H1 (cell line): ENCODE measurements around the gene COMMD6. TPM values are rescaled to one million over a fixed set of nuclear protein-coding genes. Genes with fewer than 3 reads are reported as not detected.

Source experiments
- CTCF ChIA-PET: fragments of 300-600 bp; sonication (Branson Sonifier 250); formaldehyde crosslinking; loops from one replicate; lab custom pipeline; 2021; ENCODE audit not compliant: partially characterized antibody; lab: Charles Lee
- POLR2A ChIA-PET: fragments of 300-600 bp; sonication (Branson Sonifier 250); formaldehyde crosslinking; loops from one replicate; lab custom pipeline; 2021; ENCODE audit warnings: inconsistent platforms; ENCODE audit not compliant: partially characterized antibody; lab: Charles Lee
- DNase-seq, 2 experiments: peaks; one replicate each; pipeline versions ENCODE4 v3.0.0 to v3.0.0-alpha.2; 2010 to 2022; ENCODE audit warnings: low spot score in 2 of 2, low read depth in 1 of 2, mixed read lengths in 1 of 2
- FAIRE-seq: peaks from 2 replicates; lab custom pipeline; 2011; peaks lifted over from hg19 to GRCh38; lab: Jason Lieb, UNC
- H2AFZ ChIP-seq: 2 replicates; pipeline ENCODE4 v1.8.1; 2012; ENCODE audit warnings: low read length, inconsistent platforms
- H2AK5ac ChIP-seq: 2 replicates; pipeline ENCODE4 v1.6.1; 2013; ENCODE audit warnings: low read depth, low read length
- H2BK120ac ChIP-seq: replicated peaks from 2 replicates; pipeline ENCODE3; 2013; ENCODE audit warnings: low read depth, low read length, inconsistent platforms
- H2BK12ac ChIP-seq: 2 replicates; pipeline ENCODE4 v1.6.1; 2013; ENCODE audit warnings: low read depth, low read length
- H2BK15ac ChIP-seq: 2 replicates; pipeline ENCODE4 v1.6.1; 2013; ENCODE audit warnings: low read length
- H2BK20ac ChIP-seq: 2 replicates; pipeline ENCODE4 v1.6.1; 2013; ENCODE audit warnings: low read length
- H2BK5ac ChIP-seq: 2 replicates; pipeline ENCODE4 v1.6.1; 2013; ENCODE audit warnings: low read depth, low read length
- H3K14ac ChIP-seq: 2 replicates; pipeline ENCODE4 v1.6.1; 2013; ENCODE audit warnings: inconsistent platforms; ENCODE audit not compliant: insufficient read length
- H3K18ac ChIP-seq: 2 replicates; pipeline ENCODE4 v1.6.1; 2013; ENCODE audit warnings: low read length; ENCODE audit errors: extremely low read depth
- H3K23ac ChIP-seq: 2 replicates; pipeline ENCODE4 v1.6.1; 2013; ENCODE audit warnings: inconsistent platforms; ENCODE audit not compliant: insufficient read length
- H3K23me2 ChIP-seq: 2 replicates; pipeline ENCODE4 v1.6.1; 2013; ENCODE audit warnings: low read depth, low read length
- H3K27ac ChIP-seq: 2 replicates; pipeline ENCODE4 v1.6.1; 2011; ENCODE audit warnings: low read depth, low read length, inconsistent platforms
- H3K27me3 ChIP-seq, 4 experiments: replicated peaks in 1 of 4; 1 replicate in 1 of 4; 2 replicates in 3 of 4; pipeline versions ENCODE4 v1.6.1 to v1.8.1; 2011 to 2013; ENCODE audit warnings: low read length in 3 of 4, mild to moderate bottlenecking in 3 of 4, inconsistent platforms in 2 of 4, mixed read lengths in 2 of 4, moderate library complexity in 1 of 4; ENCODE audit not compliant: control insufficient read depth in 3 of 4, insufficient read depth in 3 of 4; ENCODE audit errors: extremely low read depth in 1 of 4
- H3K36me3 ChIP-seq, 4 experiments: 2 replicates each; pipeline versions ENCODE4 v1.6.1 to v1.8.1; 2011 to 2013; ENCODE audit warnings: mild to moderate bottlenecking in 4 of 4, low read length in 3 of 4, moderate library complexity in 2 of 4, control low read depth in 1 of 4, inconsistent platforms in 1 of 4; ENCODE audit not compliant: insufficient read depth in 4 of 4, control insufficient read depth in 2 of 4
- H3K4ac ChIP-seq: replicated peaks from 2 replicates; pipeline ENCODE3; 2013; ENCODE audit warnings: low read length, low read depth, mixed read lengths, inconsistent platforms; ENCODE audit not compliant: insufficient read length
- H3K4me1 ChIP-seq, 4 experiments: replicated peaks in 1 of 4; 1 replicate in 1 of 4; 2 replicates in 3 of 4; pipeline versions ENCODE4 v1.6.1 to v1.8.1; 2011 to 2013; ENCODE audit warnings: low read length in 3 of 4, inconsistent platforms in 2 of 4, mixed read lengths in 1 of 4; ENCODE audit not compliant: insufficient read depth in 4 of 4, control insufficient read depth in 3 of 4
- H3K4me2 ChIP-seq, 2 experiments: 2 replicates each; pipeline versions ENCODE4 v1.6.1 to v1.8.1; 2011 to 2013; ENCODE audit warnings: low read depth in 2 of 2, low read length in 2 of 2, control low read depth in 1 of 2, inconsistent platforms in 1 of 2, mild to moderate bottlenecking in 1 of 2; ENCODE audit not compliant: insufficient read depth in 1 of 2
- H3K4me3 ChIP-seq, 4 experiments: fragments of 200-600, 300-600 bp in 1 of 4; sonication (generic), shearing (Covaris generic), sonication (Bioruptor Twin) in 1 of 4; 2 replicates each; pipeline versions ENCODE4 v1.5.1 to v1.8.1; 2011 to 2016; ENCODE audit warnings: low read length in 4 of 4, low read depth in 3 of 4, control low read depth in 2 of 4, inconsistent platforms in 2 of 4, mild to moderate bottlenecking in 2 of 4, mixed read lengths in 1 of 4, moderate library complexity in 1 of 4; ENCODE audit not compliant: insufficient read depth in 2 of 4; ENCODE audit errors: extremely low read depth in 1 of 4
- H3K56ac ChIP-seq: replicated peaks from 2 replicates; pipeline ENCODE3; 2013; ENCODE audit warnings: low read depth, mild to moderate bottlenecking, mixed read lengths, low read length, inconsistent platforms; ENCODE audit not compliant: insufficient read length
- H3K79me1 ChIP-seq: 2 replicates; pipeline ENCODE4 v1.6.1; 2013; ENCODE audit warnings: low read depth, low read length, control low read depth
- H3K79me2 ChIP-seq, 2 experiments: 2 replicates each; pipeline versions ENCODE4 v1.6.1 to v1.8.1; 2012 to 2013; ENCODE audit warnings: low read length in 2 of 2, mild to moderate bottlenecking in 2 of 2, inconsistent platforms in 1 of 2; ENCODE audit not compliant: insufficient read depth in 2 of 2, control insufficient read depth in 1 of 2
- H3K9ac ChIP-seq, 4 experiments: replicated peaks in 1 of 4; 1 replicate in 1 of 4; 2 replicates in 3 of 4; pipeline versions ENCODE4 v1.6.1 to v1.8.1; 2011 to 2013; ENCODE audit warnings: low read depth in 3 of 4, low read length in 3 of 4, control low read depth in 2 of 4, mild to moderate bottlenecking in 2 of 4, moderate library complexity in 2 of 4, inconsistent platforms in 1 of 4; ENCODE audit errors: extremely low read depth in 1 of 4
- H3K9me3 ChIP-seq, 2 experiments: 2 replicates each; pipeline versions ENCODE4 v1.6.1 to v1.8.1; 2012 to 2013; ENCODE audit warnings: mild to moderate bottlenecking in 2 of 2, moderate library complexity in 2 of 2, control low read depth in 1 of 2, inconsistent platforms in 1 of 2, low read depth in 1 of 2, low read length in 1 of 2, mixed read lengths in 1 of 2; ENCODE audit not compliant: insufficient read depth in 2 of 2
- H4K20me1 ChIP-seq, 2 experiments: replicated peaks in 1 of 2; 2 replicates each; pipeline versions ENCODE3 to v1.8.1; 2011 to 2013; ENCODE audit warnings: inconsistent platforms in 2 of 2, low read length in 2 of 2, mild to moderate bottlenecking in 1 of 2; ENCODE audit not compliant: insufficient read depth in 2 of 2, control insufficient read depth in 1 of 2
- H4K5ac ChIP-seq: 2 replicates; pipeline ENCODE4 v1.6.1; 2013; ENCODE audit warnings: low read length, low read depth, mixed read lengths, inconsistent platforms; ENCODE audit not compliant: insufficient read length
- H4K8ac ChIP-seq: 2 replicates; pipeline ENCODE4 v1.8.0; 2013; ENCODE audit warnings: mild to moderate bottlenecking, moderate library complexity, low read length, inconsistent platforms; ENCODE audit not compliant: insufficient read depth; ENCODE audit errors: extremely low read depth
- H4K91ac ChIP-seq: replicated peaks from 2 replicates; pipeline ENCODE3; 2013; ENCODE audit warnings: low read length, mixed read lengths, inconsistent platforms; ENCODE audit not compliant: insufficient read length
- BACH1 ChIP-seq: IDR thresholded peaks from 2 replicates; pipeline ENCODE4 v1.6.1; 2012; ENCODE audit warnings: low read length, improper control_type of control experiment
- BRCA1 ChIP-seq: IDR thresholded peaks from 2 replicates; pipeline ENCODE4 v1.6.1; 2012; ENCODE audit warnings: low read depth, low read length, improper control_type of control experiment
- EGR1 ChIP-seq: IDR thresholded peaks from 2 replicates; pipeline ENCODE4 v1.6.1; 2011; ENCODE audit warnings: low read depth, low read length, borderline replicate concordance
- GABPA ChIP-seq: IDR thresholded peaks from 2 replicates; pipeline ENCODE4 v1.6.1; 2011; ENCODE audit warnings: mild to moderate bottlenecking, low read length, moderate library complexity, borderline replicate concordance; ENCODE audit not compliant: insufficient read depth
- KDM1A ChIP-seq: fragments of 200-600, 300-600 bp; sonication (generic); IDR thresholded peaks from 2 replicates; pipeline ENCODE4 v1.7.1; 2016; ENCODE audit warnings: mild to moderate bottlenecking, low read length, borderline replicate concordance
- MAFK ChIP-seq: IDR thresholded peaks from 2 replicates; pipeline ENCODE4 v1.6.1; 2012; ENCODE audit warnings: low read depth, mild to moderate bottlenecking, improper control_type of control experiment, low read length
- RNF2 ChIP-seq: fragments of 200-900, 300-1000 bp; sonication (generic); IDR thresholded peaks from 2 replicates; pipeline ENCODE4 v1.7.1; 2016; ENCODE audit warnings: borderline replicate concordance, low read depth, mild to moderate bottlenecking, antibody characterized with exemption, low read length; ENCODE audit not compliant: poor library complexity, severe bottlenecking; ENCODE audit errors: missing control alignments
- RXRA ChIP-seq: IDR thresholded peaks from 2 replicates; pipeline ENCODE4 v1.6.1; 2011; ENCODE audit warnings: low read depth, mild to moderate bottlenecking, low read length, moderate library complexity; ENCODE audit not compliant: insufficient read depth
- SIN3A ChIP-seq, 2 experiments: IDR thresholded peaks in 1 of 2; conservative IDR thresholded peaks in 1 of 2; 2 replicates each; pipeline ENCODE4 v1.6.1; 2011 to 2012; ENCODE audit warnings: low read length in 2 of 2, improper control_type of control experiment in 1 of 2, low read depth in 1 of 2, mild to moderate bottlenecking in 1 of 2
- SIRT6 ChIP-seq: IDR thresholded peaks from one replicate; pipeline ENCODE4 v1.7.1; 2012; ENCODE audit warnings: low read length, inconsistent platforms
- SIX5 ChIP-seq: IDR thresholded peaks from 2 replicates; pipeline ENCODE4 v1.6.1; 2011; ENCODE audit warnings: mild to moderate bottlenecking, low read depth, low read length
- SP1 ChIP-seq: IDR thresholded peaks from 2 replicates; pipeline ENCODE4 v1.6.1; 2011; ENCODE audit warnings: low read depth, low read length
- SUZ12 ChIP-seq: fragments of 200-600 bp; sonication (generic); IDR thresholded peaks from 2 replicates; pipeline ENCODE4 v1.6.1; 2012; ENCODE audit warnings: mild to moderate bottlenecking, inconsistent platforms, low read length, moderate library complexity, mixed read lengths
- YY1 ChIP-seq: IDR thresholded peaks from 2 replicates; pipeline ENCODE4 v1.6.1; 2011; ENCODE audit warnings: low read depth, mild to moderate bottlenecking, low read length
- WGBS, 2 experiments: shearing (Covaris generic) in 1 of 2; methylation state at CpG; one replicate each; pipeline versions ENCODE4 v1.1.6 to v1.1.7; 2013 to 2015; ENCODE audit warnings: low lambda C conversion rate in 2 of 2, mixed read lengths in 2 of 2, inconsistent platforms in 1 of 2, low coverage in 1 of 2, missing lambda C conversion rate in 1 of 2; ENCODE audit not compliant: insufficient replicate concordance in 2 of 2, insufficient coverage in 1 of 2, insufficient read length in 1 of 2; ENCODE audit errors: extremely low coverage in 1 of 2, missing lambda C conversion rate in 1 of 2; 5-methylcytosine and 5-hydroxymethylcytosine counted together
- polyA plus RNA-seq, 7 experiments: library from polyadenylated mRNA; depleted of rRNA in 3 of 7; stranded (reverse) in 5 of 7; unstranded in 2 of 7; fragments of >200 nt in 5 of 7; fragments of 200-250 nt in 2 of 7; gene quantifications; 1 replicate in 5 of 7; 2 replicates in 1 of 7; 4 replicates in 1 of 7; pipeline versions ENCODE4 v1.2.1 to v1.2.3, GENCODE V29; 2011 to 2013; ENCODE audit warnings: missing spikeins in 2 of 7, mixed read lengths in 2 of 7
- total RNA-seq: library from RNA; stranded (reverse); fragmentation: NEBNext Ultra II Directional; extraction: Animal tissue kit (Norgen Biotek cat#: 25700); gene quantifications from 2 replicates; pipeline ENCODE4 v1.2.1, GENCODE V29; 2021

The COMMD6 gene
- total and polyA plus RNA-seq, 2 of the 8 experiments (the other 6 are each of a cell fraction or from before 2014, with no cell fraction given) = 53.2 to 122 TPM

DNA sequence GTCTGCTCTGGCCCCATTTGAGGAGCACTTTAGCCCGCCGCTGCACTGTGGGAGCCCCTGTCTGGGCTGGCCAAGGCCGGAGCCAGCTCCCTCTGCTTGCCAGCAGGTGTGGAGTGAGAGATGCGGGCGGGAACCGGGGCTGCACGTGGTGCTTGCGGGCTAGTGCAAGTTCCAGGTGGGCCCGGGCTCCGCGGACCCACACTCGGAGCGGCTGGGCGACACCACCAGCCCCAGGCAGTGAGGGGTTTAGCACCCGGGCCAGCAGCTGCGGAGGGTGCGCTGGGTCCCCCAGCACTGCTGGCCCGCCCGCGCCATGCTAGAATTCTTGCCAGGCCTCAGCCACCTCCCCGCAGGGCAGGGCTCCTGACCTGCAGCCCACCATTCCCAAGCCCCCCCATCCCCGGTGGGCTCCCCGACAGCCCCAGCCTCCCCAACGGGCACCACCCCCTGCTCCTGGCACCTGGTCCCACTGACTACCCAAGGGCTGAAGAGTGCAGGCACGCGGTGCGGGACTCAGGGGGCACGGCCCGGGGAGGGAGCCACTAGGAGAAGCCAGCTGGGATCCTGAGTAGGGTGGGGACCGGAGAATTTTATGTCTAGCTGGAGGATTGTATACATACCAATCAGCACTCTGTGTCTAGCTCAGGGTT, 19.1 kb downstream of the COMMD6 start:
- H2AFZ ChIP-seq = no peak overlapping the region
- no peak overlapping the region for H4K91ac ChIP-seq
- no peak overlapping the region for H2AK5ac ChIP-seq
- H2BK120ac ChIP-seq = no peak overlapping the region
- no peak overlapping the region for H4K8ac ChIP-seq
- H3K14ac ChIP-seq = no peak overlapping the region
- no peak overlapping the region for H2BK5ac ChIP-seq
- ChIA-PET POLR2A (no interaction called here), CTCF (interaction anchor here (0.6 to 1.6 kb wide), 3 partner anchors 35 to 158 kb away, joined by 3 to 5 read pairs (median 4); partner anchors contain the start of gene TBC1D4)
- no peak overlapping the region for H3K4me2 ChIP-seq
- DNase-seq = no peak
- H3K4ac ChIP-seq = no peak overlapping the region
- WGBS, 2 experiments = 97% methylated on average over 22 of the region's 30 CpGs; no CpG with 5 or more reads in 1 of the 2 experiments
- H4K5ac ChIP-seq = no peak overlapping the region
- no peak overlapping the region for H3K56ac ChIP-seq
- H3K9me3 ChIP-seq = peaks cover 9 to 18% of the 10 kb centered on the region in 2 experiments
- no peaks in the 10 kb centered on the region for H3K4me1 ChIP-seq
- H2BK20ac ChIP-seq = no peak overlapping the region
- no peaks in the 10 kb centered on the region for H3K36me3 ChIP-seq
- no peaks in the 10 kb centered on the region for H4K20me1 ChIP-seq
- no peak overlapping the region for H2BK12ac ChIP-seq
- H3K23me2 ChIP-seq = no peaks in the 10 kb centered on the region
- H3K23ac ChIP-seq = no peak overlapping the region
- no peak overlapping the region for H3K18ac ChIP-seq
- FAIRE-seq = no peak
- H3K79me2 ChIP-seq = no peaks in the 10 kb centered on the region
- H3K9ac ChIP-seq = no peak overlapping the region
- no peaks in the 10 kb centered on the region for H3K79me1 ChIP-seq
- no peak overlapping the region for H3K27ac ChIP-seq
- H3K27me3 ChIP-seq = no peaks in the 10 kb centered on the region
- H2BK15ac ChIP-seq = no peak overlapping the region
- no peak overlapping the region for H3K4me3 ChIP-seq
- TF ChIP-seq YY1 (no peak), BACH1 (no peak), RXRA (no peak), SP1 (no peak), EGR1 (no peak), KDM1A (no peak), SUZ12 (no peak), GABPA (no peak), MAFK (no peak), SIRT6 (no peak), RNF2 (no peak), BRCA1 (no peak), SIX5 (no peak), SIN3A (conservative IDR thresholded peaks at IDR 0.05 in 1 of 2, IDR thresholded peaks at IDR 0.05 in 1 of 2; ENCODE audit: low read depth in 1 of 2, low read length in 2 of 2) (no peak)
